Activated CD8-positive, alpha-beta memory T cell treated with anti-CD3 and anti-CD28 coated beads, Interleukin-2, amount 50 U/mL, for 24 hours (primary cell): ENCODE measurements around the gene FGR.
"Not testable (repeated sequence)": the region's sequence is repeated elsewhere in the genome, so short reads cannot be mapped to it uniquely, and the experiment has no call there.

Experiments used
- DNase-seq: peaks from one replicate; pipeline ENCODE4 v3.0.0-alpha.2; 2020; ENCODE audit errors: extremely low read depth

The FGR gene

DNA sequence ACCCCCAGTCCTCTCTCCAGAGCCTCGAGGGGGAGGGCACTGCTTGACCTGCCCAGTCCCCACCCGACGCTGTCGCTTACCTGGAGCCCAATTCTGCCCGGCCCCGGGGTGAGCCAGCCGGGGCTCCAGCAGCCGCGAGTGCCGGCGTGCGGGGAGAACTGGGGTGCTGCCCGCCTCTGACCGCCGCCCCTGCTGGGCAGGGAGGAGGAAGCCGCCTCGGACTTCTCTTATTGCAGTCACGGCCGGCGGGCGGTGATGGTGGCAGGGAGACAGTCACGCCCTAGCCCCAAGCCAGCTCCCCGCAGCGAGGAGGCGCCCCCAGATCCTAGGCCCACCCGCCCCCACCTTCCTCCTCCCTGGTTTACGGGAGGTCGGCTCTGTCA lies at the start of gene FGR:
Gene FGR (minus strand): TSS at position 201 of the 383 bp plus-strand sequence. CDS start 11,269 bp downstream, outside the sequence.
- DNase-seq: no peak

DNA sequence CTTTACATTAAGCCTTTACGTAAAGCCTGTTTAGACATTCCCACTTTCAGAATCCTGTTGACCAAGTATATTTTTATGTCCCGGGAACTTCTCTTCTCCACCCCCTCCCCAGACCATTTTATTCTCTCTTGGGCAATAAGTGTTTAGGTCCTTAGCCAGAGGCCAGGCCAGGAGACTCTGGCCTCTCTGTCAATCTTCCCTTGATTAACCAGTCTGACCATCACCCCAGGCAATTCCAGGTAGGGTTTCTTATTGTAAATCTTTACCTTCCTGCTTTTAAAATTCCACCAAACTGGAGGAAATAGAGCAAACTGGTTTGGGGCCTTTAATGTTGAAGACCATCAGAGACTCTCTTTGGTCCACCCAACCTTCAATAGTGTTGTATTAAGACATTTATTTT lies 49.2 kb upstream of the FGR start:
- no peak for DNase-seq

DNA sequence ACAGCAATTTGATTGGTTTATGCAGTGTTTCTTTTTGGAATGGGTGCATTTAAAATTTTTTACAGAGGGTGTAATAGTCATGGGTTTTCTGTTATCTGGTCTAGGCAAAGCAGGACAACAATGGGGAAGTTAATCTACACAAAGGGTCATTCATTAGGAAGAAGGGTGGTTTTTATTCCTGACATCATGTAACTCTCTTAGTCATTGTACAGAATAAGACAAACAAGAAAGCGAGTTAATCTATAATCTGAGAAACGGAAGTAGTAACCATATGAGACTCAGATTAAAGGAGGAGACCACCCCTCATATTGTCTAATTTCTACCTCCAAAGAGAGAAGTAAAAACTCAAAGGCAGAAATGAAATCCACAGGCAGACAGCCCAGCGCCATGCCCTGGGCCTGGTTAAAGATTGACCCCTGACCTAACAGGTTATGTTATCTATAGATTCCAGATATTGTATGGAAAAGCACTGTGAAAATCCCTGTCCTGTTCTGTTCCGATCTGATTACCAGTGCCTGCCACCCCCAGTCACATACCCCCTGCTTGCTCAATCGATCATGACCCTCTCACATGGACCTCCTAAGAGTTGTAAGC lies 47.5 kb upstream of the FGR start:
- no peak for DNase-seq

DNA sequence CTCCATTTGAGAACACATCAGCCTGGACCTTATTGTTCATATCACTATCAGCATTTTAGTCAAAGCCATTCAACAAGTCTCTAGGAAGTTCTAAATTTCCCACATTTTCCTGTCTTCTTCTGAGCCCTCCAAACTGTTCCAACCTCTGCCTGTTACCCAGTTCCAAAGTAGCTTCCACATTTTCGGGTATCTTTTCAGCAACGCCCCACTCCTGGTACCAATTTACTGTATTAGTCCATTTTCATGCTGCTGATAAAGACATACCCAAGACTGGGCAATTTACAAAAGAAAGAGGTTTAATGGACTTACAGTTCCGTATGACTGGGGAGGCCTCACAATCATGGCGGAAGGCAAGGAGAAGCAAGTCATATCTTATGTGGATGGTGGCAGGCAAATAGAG lies 46.6 kb upstream of the FGR start:
- not testable (repeated sequence) for DNase-seq

DNA sequence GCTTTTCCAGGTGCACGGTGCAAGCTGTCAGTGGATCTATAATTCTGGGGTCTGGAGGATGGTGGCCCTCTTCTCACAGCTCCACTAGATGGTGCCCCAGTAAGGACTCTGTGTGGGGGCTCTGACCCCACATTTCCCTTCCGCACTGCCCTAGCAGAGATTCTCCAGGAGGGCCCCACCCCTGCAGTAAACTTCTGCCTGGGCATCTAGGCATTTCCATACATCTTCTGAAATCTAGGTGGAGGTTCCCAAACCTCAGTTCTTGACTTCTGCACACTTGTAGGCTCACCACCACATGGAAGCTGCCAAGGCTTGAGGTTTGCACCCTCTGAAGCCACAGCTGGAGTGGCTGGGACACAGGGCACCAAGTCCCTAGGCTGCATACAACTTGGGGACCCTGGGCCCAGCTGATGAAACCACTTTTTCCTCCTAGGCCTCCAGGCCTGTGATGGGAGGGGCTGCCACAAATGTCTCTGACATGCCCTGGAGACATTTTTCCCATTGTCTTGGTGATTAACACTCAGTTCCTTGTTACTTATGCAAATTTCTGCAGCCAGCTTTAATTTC lies 45.3 kb upstream of the FGR start:
- DNase-seq: not testable (repeated sequence)

DNA sequence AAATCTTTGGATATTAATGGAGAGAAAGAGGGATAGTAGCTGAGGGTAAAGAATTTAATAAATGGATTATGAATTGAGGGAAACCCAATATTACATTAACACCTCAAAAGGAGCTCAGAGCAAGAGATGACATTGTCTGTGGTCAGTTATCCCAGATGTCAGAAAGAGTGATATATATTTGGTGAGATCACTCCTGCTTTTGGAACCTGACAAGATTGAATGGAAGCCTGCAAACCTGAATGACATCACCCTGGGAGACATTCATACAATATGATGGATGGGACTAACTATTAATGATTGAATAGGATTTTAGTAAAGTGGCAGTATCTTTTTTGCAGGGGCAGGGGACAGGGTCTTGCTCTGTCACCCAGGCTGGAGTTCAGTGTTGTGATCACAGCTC lies 43.8 kb upstream of the FGR start:
- DNase-seq: no peak

DNA sequence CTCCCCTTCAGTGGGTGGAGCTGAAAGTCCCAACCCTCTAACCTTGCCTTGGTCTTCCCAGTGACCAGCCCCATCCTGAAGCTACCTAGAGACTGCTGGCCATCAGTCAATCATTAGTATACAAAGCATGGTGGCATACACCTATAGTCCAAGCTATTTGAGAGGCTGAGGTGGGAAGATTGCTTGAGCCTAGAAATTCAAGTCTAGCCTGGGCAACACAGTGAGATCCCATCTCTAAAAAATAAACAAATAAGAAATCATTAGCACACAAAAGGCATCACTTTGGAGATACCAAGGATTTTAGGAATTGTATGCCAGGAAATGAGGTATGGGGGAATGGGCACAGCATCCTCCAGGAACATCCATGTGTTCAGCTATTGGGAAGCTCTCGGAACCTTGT lies 41.4 kb upstream of the FGR start:
- no peak for DNase-seq

DNA sequence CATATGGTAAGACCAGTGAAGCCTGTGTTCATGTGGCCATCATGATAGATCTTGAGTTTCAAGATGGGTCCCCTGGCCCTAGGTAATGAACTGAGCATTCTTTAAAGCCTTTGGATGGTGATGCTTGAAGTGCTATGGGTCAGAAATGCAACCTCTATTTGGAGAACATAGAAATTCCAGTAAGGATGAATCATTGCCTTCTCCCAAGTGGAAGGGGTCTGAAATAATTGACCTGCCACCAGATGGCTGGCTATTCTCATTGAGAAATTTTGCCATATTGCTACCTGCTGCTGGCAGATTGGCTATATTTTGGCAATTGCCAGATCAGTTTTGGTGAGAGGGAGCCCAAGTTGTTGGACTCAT lies 37.7 kb upstream of the FGR start:
- no peak for DNase-seq

DNA sequence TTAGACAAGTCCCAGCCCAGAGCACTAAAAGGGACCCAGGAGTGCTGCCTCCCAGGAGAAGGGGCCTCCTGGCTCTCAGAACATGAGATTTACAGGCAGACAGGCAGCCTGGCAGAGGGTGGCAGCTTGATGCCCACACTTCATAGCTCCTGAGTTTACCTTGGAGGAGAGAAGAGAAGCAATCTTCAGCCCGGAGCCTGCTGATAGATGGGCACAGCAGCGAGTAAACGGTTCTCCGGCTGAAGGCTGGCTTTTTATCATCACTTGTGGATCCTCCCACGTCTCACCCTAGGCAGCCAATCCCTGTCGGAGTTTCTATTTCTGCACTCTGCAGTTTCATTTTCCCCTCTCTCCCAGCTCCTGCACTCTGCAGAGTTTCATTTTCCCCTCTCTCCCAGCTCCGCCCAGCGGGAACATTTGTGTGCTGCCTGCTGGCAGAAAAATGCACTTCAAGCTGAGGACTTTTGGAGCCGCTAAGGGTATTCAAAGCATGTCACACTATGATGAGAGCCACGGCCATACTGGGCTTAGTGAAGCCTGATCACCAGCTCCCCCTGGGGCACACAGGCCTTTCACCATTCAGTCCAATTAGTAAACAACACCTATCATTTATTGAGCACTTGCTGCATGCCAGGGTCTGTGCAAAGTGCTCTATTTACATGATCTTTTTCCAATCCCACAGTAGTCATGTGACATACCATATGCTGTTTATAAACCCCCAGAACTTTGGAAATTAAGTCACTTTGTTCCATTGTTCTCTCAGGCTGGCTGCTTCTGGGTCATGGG lies 37.2 kb upstream of the FGR start, which contains the start of gene IFI6:
Gene IFI6 (minus strand): TSS at position 229 of the 786 bp plus-strand sequence. CDS start 2,878 bp downstream, outside the sequence.
- peak; percentile 49 for DNase-seq

DNA sequence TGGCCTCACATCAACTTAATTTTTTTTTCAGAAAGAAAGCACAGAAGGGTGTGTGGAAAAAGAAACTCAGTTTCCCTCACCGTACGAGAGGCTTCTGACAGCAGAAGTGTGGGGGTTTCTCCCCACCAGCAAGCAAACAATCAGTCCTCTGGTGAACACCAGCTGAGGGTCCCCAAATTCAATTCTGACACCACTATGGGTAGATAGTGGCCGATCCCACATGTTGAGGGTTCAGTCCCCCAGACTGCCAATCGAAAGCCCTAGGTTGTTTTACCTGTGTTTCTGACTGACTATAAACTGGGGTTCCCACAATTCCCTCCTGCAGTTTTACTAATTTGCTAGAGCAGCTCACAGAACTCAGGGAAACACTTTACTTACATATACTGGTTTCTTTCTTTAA lies 34.9 kb upstream of the FGR start:
- DNase-seq: no peak

DNA sequence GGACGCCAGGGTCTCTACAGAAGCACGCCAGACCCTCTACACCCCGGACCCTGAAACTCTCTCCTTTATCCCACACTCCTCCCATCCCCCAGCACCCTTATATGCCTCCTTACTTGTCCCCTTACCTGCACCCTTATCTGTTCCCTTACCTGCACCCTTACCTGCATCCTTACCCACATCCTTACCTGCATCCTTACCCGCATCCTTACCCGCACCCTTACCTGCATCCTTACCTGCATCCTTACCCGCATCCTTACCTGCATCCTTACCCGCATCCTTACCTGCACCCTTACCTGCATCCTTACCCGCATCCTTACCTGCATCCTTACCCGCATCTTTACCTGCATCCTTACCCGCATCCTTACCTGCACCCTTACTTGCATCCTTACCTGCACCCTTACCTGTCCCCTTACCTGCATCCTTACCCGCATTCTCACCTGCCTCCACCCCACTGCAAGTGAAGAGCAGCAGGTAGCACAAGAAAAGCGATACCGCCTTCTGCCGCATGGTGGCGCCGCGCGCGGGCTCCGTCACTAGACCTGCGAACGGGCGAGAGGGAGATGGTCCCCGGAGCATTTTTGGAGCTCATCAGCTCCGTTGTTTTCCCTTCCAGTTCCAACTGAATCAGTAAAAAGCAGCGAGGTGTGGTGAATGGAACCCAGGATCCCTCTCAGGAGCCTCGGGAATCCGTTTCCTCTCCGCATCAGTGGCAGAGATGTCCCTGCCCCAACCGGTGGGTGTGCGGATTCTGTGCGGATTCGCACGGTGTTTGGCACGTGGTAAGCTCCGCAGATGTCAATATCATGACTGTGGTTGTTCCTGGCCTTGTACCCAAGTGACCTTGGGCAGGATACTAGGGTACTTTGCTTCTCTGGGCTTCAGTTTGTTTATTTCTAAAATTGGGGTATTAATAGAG lies 34.1 kb upstream of the FGR start:
- peak; percentile 67 for DNase-seq

DNA sequence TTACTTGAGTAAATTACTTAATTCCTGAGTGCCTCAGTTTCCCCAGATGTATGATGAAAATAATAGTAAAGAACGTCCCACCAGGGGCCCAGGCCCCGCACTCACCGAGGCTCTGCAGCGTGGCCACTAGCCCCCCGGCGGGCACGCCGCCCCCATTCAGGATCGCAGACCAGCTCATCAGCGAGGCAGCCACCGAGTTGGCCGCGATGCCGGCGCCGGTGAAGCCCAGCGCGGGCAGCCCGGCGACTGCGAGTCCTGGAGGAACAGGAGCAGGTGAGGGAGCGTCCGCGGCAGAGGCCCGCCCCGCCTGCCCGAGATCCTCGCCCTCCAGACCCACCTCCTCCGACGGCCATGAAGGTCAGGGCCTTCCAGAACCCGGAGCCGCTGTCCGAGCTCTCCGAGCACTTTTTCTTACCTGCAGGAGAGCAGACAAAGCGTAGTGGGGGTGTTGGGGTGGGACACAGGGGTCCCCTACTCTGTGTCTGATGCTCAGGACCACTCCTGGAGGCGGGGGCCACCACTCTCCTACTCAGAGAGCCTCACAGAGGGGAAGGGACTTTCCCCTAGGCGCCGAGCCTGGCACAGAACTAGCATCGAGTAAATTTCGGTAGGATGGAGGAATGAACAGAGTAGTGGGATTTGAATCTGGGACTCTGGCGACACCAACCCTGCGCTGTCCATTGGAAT lies 33.3 kb upstream of the FGR start:
- DNase-seq: no peak

DNA sequence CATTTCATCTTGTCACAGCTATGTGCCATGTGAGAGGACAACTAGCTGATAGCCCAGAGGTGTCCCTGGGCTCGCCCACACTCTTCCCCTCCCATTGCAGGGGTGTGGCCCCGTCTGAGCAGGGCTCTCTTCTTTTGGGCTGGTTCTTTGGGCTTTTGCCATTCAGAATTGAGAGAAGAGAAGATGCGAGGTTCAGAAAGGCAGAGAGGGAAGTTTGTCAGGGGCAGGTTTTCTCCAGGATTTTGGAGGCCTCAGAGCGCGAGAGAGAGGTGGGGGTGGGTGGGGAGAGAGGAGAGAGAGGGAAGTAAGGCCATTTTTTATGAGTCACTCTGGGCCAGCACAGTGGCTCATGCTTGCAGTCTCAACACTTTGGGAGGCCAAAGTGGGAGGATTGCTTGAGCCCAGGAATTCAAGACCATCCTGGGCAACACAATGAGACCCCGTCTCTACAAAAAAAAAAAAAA lies 31.8 kb upstream of the FGR start:
- DNase-seq: no peak

DNA sequence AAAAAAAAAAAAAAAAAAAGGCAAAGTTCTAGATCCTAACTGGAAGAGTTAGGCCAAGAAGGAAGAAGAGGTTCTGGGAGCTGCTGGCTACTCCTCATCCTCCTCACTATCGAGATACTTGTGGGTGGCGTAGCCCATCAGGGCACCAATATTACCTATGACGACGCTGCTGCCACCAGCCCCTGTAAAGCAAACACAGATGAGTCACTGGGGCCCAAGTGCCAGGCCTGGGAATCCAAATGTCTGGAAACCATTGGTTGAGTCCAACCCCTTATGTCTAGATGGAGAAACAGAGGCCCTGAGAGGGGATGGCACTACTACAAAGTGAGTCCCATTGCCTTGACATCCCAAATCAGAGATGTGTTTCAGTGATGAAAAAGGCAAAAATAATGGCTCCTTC lies 31.3 kb upstream of the FGR start:
- no peak for DNase-seq

DNA sequence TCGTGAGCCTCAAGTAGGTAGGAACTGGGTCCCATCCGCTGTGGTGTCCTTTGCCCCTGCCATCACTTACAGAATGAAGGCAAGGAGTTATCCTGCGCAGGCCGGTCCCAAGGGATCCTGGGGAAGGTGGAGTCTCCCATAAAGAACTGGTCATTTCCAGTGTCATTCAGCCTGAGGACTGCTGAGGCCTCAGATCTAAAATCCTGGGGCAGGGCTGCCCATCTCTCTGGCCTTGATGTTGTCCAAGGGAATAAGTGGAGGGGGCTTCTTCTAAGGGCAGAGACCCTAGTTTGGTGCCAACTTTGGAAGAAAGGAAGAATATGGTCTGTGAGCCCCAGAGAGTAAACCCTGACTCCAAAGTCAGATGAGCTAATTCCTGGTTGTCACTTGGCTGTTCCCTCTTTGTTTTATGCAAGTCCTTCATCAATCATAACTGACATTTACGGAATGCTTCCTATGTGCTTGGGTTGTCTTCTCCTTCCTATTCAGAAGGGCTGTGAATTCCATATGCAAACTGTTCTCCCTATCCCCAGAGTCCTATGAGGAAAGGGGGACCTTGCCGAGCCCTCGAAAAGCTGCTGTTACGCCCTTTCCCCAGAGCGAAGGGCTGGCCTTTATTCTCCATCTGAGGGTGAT lies 30.1 kb upstream of the FGR start:
- no peak for DNase-seq

DNA sequence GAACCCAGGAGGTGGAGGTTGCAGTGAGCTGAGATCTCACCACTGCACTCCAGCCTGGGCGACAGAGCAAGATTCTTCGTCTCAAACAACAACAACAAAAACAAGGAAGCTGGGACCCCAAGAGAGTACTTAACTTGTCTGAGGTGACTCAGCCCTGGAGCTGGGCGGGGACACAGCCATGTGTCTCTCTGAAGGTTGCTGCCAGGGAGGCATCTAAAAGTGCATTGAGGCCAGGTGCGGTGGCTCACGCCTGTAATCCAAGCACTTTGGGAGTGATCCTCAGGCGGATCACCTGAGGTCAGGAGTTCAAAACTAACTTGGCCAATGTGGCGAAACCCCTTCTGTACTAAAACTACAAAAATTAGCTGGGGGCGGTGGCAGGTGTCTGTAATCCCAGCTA lies 29.3 kb upstream of the FGR start:
- no peak for DNase-seq

DNA sequence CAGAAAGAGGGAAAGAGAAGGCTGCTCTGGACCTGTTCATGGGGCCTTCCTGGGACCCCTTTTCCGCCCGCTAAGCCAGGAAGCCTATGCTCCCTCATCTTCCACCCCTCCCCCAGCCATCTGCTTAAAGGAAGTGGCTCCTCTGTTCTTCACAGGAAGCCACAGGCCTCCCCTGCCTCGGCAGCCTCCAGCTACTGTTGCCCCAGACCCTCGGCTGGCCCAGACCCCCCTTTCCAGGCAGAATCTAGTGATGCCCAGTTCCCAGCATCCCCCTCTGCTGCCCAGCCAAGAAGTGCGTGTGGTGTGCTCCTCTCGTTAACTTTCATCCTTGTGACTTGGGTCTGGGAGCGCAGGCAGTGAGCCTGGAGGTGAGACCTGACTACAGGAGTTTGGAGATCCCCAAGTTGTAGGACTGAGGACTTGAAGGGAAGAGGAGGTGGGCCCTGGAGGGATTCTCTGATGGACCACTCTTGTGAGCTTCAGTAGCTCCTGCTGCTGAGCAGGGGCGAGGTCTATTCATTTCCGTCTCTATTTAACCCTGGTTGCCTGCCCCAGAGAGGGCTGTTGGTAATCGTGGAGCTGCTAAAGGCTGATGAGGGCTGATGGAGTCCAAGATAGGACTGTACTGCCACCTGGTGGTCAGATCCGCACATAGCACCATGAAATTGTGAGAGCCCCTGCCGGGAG lies 27.9 kb upstream of the FGR start:
- DNase-seq: peak; percentile 77

DNA sequence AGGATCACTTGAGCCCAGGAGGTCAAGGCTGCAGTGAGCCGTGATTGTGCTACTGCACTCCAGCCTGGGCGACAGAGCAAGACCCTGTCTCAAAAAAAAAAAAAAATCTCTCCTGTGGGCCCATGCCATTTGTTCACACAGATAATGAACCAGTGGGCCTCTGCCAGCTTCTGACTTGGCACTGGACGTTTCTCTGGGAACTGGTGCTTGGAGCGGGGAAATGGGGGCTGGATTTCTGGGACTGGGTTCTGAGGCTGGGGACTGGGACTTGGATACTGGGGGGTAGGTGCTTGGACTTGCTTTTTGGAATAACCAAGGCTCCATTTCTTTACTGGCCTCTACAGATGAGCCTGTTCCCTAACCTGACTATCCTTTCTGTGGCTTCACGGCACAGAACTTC lies 27.3 kb upstream of the FGR start:
- DNase-seq: no peak

DNA sequence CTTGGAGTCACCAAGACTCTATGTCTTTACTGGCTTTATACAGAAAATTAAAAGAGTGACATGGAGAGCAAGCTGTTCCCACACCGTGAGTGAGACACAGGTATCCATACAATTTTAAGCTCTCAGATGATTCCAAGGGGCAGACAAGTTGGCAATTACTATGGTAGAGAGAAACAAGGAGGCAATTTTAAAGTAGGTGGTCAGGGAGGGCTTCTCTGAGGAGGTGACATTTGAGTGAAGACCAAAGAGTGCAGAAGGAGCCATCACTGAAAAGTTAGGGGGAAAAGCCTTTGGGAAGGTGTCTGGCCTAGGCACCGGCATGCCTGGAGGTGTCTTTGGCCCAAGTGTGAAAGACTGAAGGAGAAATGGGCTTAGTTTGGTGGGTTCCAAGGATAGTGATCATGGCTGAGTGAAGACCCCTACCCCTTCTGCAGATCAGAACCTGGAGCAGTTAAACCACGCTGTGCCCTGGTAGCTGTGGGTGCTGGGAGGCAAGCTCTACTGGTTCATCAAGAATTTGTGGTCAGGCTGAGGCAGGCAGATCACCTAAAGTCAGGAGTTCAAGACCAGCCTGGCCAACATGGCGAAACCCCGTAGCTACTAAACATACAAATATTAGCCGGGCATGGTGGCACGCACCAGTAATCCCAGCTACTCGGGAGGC lies 26.6 kb upstream of the FGR start:
- no peak for DNase-seq

DNA sequence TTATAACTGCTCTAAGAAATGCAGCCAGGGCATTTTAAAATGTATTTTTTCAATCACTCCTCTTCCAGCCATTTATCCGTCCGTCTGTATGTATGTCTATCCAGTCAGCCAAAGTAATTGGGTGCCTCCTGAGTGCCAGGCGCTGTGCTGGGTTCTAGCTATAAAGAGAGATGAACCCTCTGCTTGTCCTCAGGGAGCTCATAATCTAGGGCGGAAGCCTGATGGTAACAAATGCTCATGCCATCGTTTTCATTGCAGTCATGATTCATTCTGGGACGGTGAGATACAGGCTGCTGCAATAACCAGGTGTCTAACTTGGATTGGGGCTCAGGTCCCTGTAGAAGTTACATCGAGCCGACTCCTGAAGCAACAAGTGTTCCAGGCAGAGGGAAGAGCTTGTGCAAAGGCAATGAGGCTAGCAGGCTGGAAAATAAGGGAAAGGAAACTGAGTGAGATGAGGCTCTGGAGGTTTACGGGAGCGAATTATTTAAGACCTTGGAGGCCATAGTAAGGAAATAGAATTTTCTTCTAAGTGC lies 25.4 kb upstream of the FGR start:
- DNase-seq: no peak
